ENCODE results near the gene IGSF23. TPM values are rescaled to one million over a fixed set of nuclear protein-coding genes. Genes with fewer than 3 reads are reported as not detected.
"Not testable (repeated sequence)": the region's sequence is repeated elsewhere in the genome, so short reads cannot be mapped to it uniquely, and the experiment has no call there.

The IGSF23 gene
- total RNA-seq, 1 experiment from 2014 or later, result not detected

- no peak overlapping the region for H2AFZ ChIP-seq (ENCODE audit: low read length)
- H2BK5ac ChIP-seq (ENCODE audit: insufficient read length, low read length), result no peak overlapping the region
- no peak overlapping the region for H2BK15ac ChIP-seq (ENCODE audit: low read depth, low read length)
- no peak overlapping the region for H3K27ac ChIP-seq (ENCODE audit: insufficient read length, low read depth, low read length)
- no peak overlapping the region for H4K91ac ChIP-seq (ENCODE audit: insufficient read length, low read depth, low read length)
- no peak overlapping the region for H3T11ph ChIP-seq (ENCODE audit: low read length)
- WGBS (ENCODE audit: extremely low coverage, insufficient read length, low lambda C conversion rate), result no CpG with 5 or more reads among the region's 9 CpGs
- no peaks in the 10 kb centered on the region for H3K36me3 Mint-ChIP-seq (ENCODE audit: insufficient read depth in 1 of 3, low read depth in 3 of 3)
- no peaks in the 10 kb centered on the region for H3K27me3 ChIP-seq (ENCODE audit: insufficient read depth, low read length)
- no peak overlapping the region for H3K4me2 ChIP-seq (ENCODE audit: insufficient read depth, insufficient read length, low read length)
- H3K4me1 Mint-ChIP-seq, result peaks cover 5 to 9% of the 10 kb centered on the region in 2 experiments
- no peak overlapping the region for H3K14ac ChIP-seq (ENCODE audit: insufficient read depth, low read length)
- H3K23ac ChIP-seq (ENCODE audit: insufficient read length, low read depth, low read length), result no peak overlapping the region
- H3K4me1 ChIP-seq (ENCODE audit: insufficient read depth, low read length), result peaks cover 2% of the 10 kb centered on the region; the same call in 1 of the 2 replicates
- no peak overlapping the region for H3K56ac ChIP-seq (ENCODE audit: insufficient read length, low read depth, low read length)
- H3K9ac ChIP-seq (ENCODE audit: extremely low read depth, insufficient read length, low read length), result no peak overlapping the region
- no peak overlapping the region for H4K5ac ChIP-seq (ENCODE audit: insufficient read length, low read depth, low read length)
- no peaks in the 10 kb centered on the region for H3K9me3 ChIP-seq (ENCODE audit: control insufficient read depth, low read depth, low read length)
- H2BK20ac ChIP-seq (ENCODE audit: low read depth, low read length, poor library complexity, severe bottlenecking), result no peak overlapping the region
- H3K79me2 ChIP-seq (ENCODE audit: insufficient read depth, low read length), result no peaks in the 10 kb centered on the region
- no peak overlapping the region for H2BK120ac ChIP-seq (ENCODE audit: low read depth, low read length, poor library complexity, severe bottlenecking)
- H4K8ac ChIP-seq (replicated peaks; ENCODE audit: insufficient read length, low read depth, low read length), result no peak overlapping the region
- H3K79me1 ChIP-seq (ENCODE audit: insufficient read depth, low read depth, low read length, poor library complexity, severe bottlenecking), result no peaks in the 10 kb centered on the region
- H4K20me1 ChIP-seq (ENCODE audit: control insufficient read depth, insufficient read depth, insufficient read length), result no peaks in the 10 kb centered on the region
- H3K27me3 Mint-ChIP-seq (ENCODE audit: low read depth), result peaks cover 11% of the 10 kb centered on the region
- H3K4me3 Mint-ChIP-seq, result no peak overlapping the region
- TF ChIP-seq CTCF (conservative IDR thresholded peaks at IDR 0.05), result no peak
- H3K9me3 Mint-ChIP-seq, result no peaks in the 10 kb centered on the region
- H2AK5ac ChIP-seq (ENCODE audit: insufficient read length, low read length), result no peak overlapping the region
- no peaks in the 10 kb centered on the region for H3K23me2 ChIP-seq (ENCODE audit: insufficient read length, low read depth, low read length, poor library complexity, severe bottlenecking)
- no peak overlapping the region for H2BK12ac ChIP-seq (ENCODE audit: insufficient read length, low read depth, low read length)
- no peak overlapping the region; a peak in 1 of 7 replicates for H3K27ac Mint-ChIP-seq
- H3K4ac ChIP-seq (ENCODE audit: low read depth, low read length), result no peak overlapping the region
- DNase-seq, result no peak
- H3K18ac ChIP-seq (ENCODE audit: insufficient read length, low read depth, low read length), result no peak overlapping the region
Observed at GRCh38 chr19:44683434-44684210, 70.3 kb downstream of the IGSF23 start.

- 100% methylated on average over 1 of the region's 3 CpGs for WGBS (ENCODE audit: extremely low coverage, insufficient read length, low lambda C conversion rate)
- not testable (repeated sequence) for H3K27ac Mint-ChIP-seq; H3K79me1 ChIP-seq (ENCODE audit: insufficient read depth, low read depth, low read length, poor library complexity, severe bottlenecking); H2BK12ac ChIP-seq (ENCODE audit: insufficient read length, low read depth, low read length); H3K56ac ChIP-seq (ENCODE audit: insufficient read length, low read depth, low read length); H3K4me2 ChIP-seq (ENCODE audit: insufficient read depth, insufficient read length, low read length); H3K27me3 ChIP-seq (ENCODE audit: insufficient read depth, low read length); H2BK20ac ChIP-seq (ENCODE audit: low read depth, low read length, poor library complexity, severe bottlenecking); H3K36me3 Mint-ChIP-seq (ENCODE audit: insufficient read depth in 1 of 3, low read depth in 3 of 3); H3K23me2 ChIP-seq (ENCODE audit: insufficient read length, low read depth, low read length, poor library complexity, severe bottlenecking); H2BK120ac ChIP-seq (ENCODE audit: low read depth, low read length, poor library complexity, severe bottlenecking); H3T11ph ChIP-seq (ENCODE audit: low read length); H4K20me1 ChIP-seq (ENCODE audit: control insufficient read depth, insufficient read depth, insufficient read length); H3K4me3 Mint-ChIP-seq; H4K91ac ChIP-seq (ENCODE audit: insufficient read length, low read depth, low read length); H3K79me2 ChIP-seq (ENCODE audit: insufficient read depth, low read length); H3K14ac ChIP-seq (ENCODE audit: insufficient read depth, low read length); H4K8ac ChIP-seq (replicated peaks; ENCODE audit: insufficient read length, low read depth, low read length); H3K27ac ChIP-seq (ENCODE audit: insufficient read length, low read depth, low read length); H3K23ac ChIP-seq (ENCODE audit: insufficient read length, low read depth, low read length); H2BK5ac ChIP-seq (ENCODE audit: insufficient read length, low read length); H3K4ac ChIP-seq (ENCODE audit: low read depth, low read length); H3K9me3 Mint-ChIP-seq; H2AFZ ChIP-seq (ENCODE audit: low read length); H2AK5ac ChIP-seq (ENCODE audit: insufficient read length, low read length); H3K9me3 ChIP-seq (ENCODE audit: control insufficient read depth, low read depth, low read length); H3K18ac ChIP-seq (ENCODE audit: insufficient read length, low read depth, low read length); H3K4me1 ChIP-seq (ENCODE audit: insufficient read depth, low read length); H2BK15ac ChIP-seq (ENCODE audit: low read depth, low read length); DNase-seq; H3K9ac ChIP-seq (ENCODE audit: extremely low read depth, insufficient read length, low read length); H4K5ac ChIP-seq (ENCODE audit: insufficient read length, low read depth, low read length)
- Mint-ChIP-seq H3K4me1 (peaks cover 9 to 11% of the 10 kb centered on the region in 2 experiments), H3K27me3 (ENCODE audit: low read depth) (peaks cover 11% of the 10 kb centered on the region)
Observed at GRCh38 chr19:44684396-44684795, 71.0 kb downstream of the IGSF23 start.

Measured in H9 (cell line).